ENCODE measurements around the gene PDK1. TPM values are rescaled to one million over a fixed set of nuclear protein-coding genes. Genes with fewer than 3 reads are reported as not detected.
"Not testable (repeated sequence)": the region's sequence is repeated elsewhere in the genome, so short reads cannot be mapped to it uniquely, and the experiment has no call there.

Gene PDK1
- polyA plus RNA-seq, 1 experiment = 40.0 TPM

DNA sequence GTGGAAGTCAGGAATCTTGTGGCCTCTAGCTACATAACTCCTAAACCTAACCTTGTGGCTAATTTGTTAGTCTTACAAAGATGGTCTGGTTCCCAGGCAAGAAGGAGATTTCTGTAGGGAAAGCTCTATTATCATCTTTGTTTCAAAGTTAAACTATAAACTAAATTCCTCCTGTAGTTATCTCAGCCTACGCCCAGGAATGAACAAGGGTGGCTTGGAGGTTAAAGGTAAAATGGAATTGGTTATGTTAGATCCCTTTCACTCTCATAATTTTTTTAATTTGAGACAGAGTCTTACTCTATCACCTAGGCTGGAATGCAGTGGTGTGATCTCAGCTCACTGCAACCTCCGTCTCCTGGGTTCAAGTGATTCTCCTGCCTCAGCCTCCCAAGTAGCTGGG is 24.6 kb upstream of the PDK1 start:
- no peaks in the 10 kb centered on the region for H3K27me3 ChIP-seq (ENCODE audit: control insufficient read depth, insufficient read depth, low read length)
- H3K36me3 ChIP-seq (ENCODE audit: control insufficient read depth, insufficient read depth, low read length) = no peaks in the 10 kb centered on the region
- TF ChIP-seq, protein P1, sequence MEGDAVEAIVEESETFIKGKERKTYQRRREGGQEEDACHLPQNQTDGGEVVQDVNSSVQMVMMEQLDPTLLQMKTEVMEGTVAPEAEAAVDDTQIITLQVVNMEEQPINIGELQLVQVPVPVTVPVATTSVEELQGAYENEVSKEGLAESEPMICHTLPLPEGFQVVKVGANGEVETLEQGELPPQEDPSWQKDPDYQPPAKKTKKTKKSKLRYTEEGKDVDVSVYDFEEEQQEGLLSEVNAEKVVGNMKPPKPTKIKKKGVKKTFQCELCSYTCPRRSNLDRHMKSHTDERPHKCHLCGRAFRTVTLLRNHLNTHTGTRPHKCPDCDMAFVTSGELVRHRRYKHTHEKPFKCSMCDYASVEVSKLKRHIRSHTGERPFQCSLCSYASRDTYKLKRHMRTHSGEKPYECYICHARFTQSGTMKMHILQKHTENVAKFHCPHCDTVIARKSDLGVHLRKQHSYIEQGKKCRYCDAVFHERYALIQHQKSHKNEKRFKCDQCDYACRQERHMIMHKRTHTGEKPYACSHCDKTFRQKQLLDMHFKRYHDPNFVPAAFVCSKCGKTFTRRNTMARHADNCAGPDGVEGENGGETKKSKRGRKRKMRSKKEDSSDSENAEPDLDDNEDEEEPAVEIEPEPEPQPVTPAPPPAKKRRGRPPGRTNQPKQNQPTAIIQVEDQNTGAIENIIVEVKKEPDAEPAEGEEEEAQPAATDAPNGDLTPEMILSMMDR (IDR thresholded peaks at IDR 0.05; ENCODE audit: insufficient read depth, low read depth, low read length) = no peak
- CTCF ChIA-PET = no interaction called here
- DNase-seq (ENCODE audit: low read depth) = no peak
- no peak overlapping the region for H3K4me3 ChIP-seq (ENCODE audit: low read depth, low read length)
- POLR2A ChIA-PET = no interaction called here

DNA sequence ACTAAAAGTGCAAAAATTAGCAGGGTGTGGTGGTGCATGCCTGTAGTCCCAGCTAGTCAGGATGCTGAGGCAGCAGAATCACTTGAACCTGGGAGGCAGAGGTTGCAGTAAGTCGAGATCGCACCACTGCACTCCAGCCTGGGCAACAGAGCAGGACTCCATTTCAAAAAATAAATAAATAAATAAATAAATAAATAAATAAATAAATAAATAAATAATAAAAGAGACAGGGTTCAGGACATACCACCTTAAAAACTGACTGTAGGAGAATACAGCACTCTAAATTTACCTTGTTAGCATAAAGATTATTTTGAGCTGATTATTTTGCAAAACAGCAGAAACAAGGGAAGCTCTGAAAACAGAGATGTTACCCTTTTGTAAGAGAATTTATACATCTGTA is 23.4 kb upstream of the PDK1 start:
- H3K36me3 ChIP-seq (ENCODE audit: control insufficient read depth, insufficient read depth, low read length); POLR2A ChIA-PET; DNase-seq (ENCODE audit: low read depth); CTCF ChIA-PET; H3K4me3 ChIP-seq (ENCODE audit: low read depth, low read length); H3K27me3 ChIP-seq (ENCODE audit: control insufficient read depth, insufficient read depth, low read length): not testable (repeated sequence)

DNA sequence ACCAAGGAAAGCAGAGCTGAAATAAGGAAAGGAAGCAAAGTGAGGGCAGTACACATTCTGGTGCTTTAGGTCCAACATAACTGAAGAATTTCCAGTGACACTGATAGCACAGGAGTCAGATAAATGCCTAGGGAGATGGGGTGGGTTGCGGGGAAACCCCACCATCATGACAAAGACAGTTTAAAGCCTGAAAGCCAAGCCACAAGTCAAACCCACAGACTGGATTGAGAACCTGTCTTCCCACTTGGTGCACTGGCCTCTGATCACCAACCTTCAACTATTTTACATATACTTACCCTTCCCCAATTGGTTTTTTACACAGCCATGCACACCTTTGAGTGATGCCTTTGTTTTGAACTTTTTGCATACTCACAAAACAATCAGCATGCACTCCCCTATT is 22.2 kb upstream of the PDK1 start:
- POLR2A ChIA-PET = no interaction called here
- no peaks in the 10 kb centered on the region for H3K36me3 ChIP-seq (ENCODE audit: control insufficient read depth, insufficient read depth, low read length)

DNA sequence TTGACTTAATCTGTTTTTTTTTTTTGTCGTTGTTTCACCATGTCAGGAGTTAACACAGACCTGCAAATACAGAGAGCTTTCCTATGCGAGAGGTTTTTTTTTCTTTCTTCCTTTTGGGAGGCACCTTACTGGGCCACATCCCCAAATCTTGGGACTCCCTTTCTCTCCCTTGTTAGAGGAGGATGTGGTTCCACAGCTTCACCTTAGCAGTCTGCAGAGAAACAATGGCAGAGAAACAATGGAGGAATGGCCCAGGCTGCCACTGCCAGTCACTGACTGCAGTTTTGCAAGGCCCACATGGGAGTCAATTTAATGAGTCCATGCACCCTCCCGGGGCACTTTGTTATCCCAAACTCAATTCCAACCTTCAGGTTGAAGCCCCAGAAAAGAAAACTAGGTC is 20.8 kb upstream of the PDK1 start:
- TF ChIP-seq, protein P1 (IDR thresholded peaks at IDR 0.05; ENCODE audit: insufficient read depth, low read depth, low read length) = no peak
- ChIA-PET CTCF (no interaction called here), POLR2A (no interaction called here)
- DNase-seq (ENCODE audit: low read depth) = no peak
- Histone ChIP-seq H3K4me3 (ENCODE audit: low read depth, low read length) (no peak overlapping the region), H3K27me3 (ENCODE audit: control insufficient read depth, insufficient read depth, low read length) (no peaks in the 10 kb centered on the region), H3K36me3 (ENCODE audit: control insufficient read depth, insufficient read depth, low read length) (no peaks in the 10 kb centered on the region)

More for the DNA sequence above, 22.2 kb upstream of the PDK1 start:
- CTCF ChIA-PET = no interaction called here
- TF ChIP-seq, protein P1 (IDR thresholded peaks at IDR 0.05; ENCODE audit: insufficient read depth, low read depth, low read length) = no peak
- no peak for DNase-seq (ENCODE audit: low read depth)
- Histone ChIP-seq H3K4me3 (ENCODE audit: low read depth, low read length) (no peak overlapping the region), H3K27me3 (ENCODE audit: control insufficient read depth, insufficient read depth, low read length) (no peaks in the 10 kb centered on the region)

DNA sequence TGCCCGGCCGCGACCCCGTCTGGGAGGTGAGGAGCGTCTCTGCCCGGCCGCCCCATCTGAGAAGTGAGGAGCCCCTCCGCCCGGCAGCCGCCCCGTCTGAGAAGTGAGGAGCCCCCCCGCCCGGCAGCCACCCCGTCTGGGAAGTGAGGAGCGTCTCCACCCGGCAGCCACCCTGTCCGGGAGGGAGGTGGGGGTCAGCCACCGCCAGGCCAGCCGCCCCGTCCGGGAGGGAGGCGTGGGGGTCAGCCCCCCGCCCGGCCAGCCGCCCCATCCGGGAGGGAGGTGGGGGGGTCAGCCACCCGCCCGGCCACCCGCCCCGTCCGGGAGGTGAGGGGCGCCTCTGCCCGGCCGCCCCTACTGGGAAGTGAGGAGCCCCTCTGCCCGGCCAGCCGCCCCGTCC is 18.0 kb upstream of the PDK1 start:
- CTCF ChIA-PET; H3K36me3 ChIP-seq (ENCODE audit: control insufficient read depth, insufficient read depth, low read length); H3K27me3 ChIP-seq (ENCODE audit: control insufficient read depth, insufficient read depth, low read length); DNase-seq (ENCODE audit: low read depth); POLR2A ChIA-PET; H3K4me3 ChIP-seq (ENCODE audit: low read depth, low read length): not testable (repeated sequence)

DNA sequence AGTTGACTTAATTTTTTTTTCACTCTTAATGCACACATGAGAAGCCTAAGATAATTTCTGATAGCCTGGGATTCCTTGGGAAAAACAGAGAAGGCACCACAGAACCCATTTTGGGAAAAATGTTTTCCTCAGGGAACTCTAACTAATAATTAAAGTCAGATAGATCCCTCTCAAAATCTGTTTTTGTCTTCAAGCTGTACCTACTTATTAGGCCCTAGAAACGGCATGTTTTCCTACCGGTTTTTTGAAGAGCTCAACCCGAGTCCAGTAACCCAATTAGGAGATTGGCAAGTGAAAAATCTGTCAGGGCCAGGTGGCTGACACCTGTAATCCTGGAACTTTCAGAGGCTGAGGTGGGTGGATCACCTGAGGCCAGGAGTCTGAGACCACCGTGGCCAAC is 16.1 kb upstream of the PDK1 start:
- Histone ChIP-seq H3K27me3 (ENCODE audit: control insufficient read depth, insufficient read depth, low read length) (no peaks in the 10 kb centered on the region), H3K4me3 (ENCODE audit: low read depth, low read length) (no peak overlapping the region), H3K36me3 (ENCODE audit: control insufficient read depth, insufficient read depth, low read length) (no peaks in the 10 kb centered on the region)
- ChIA-PET CTCF (no interaction called here), POLR2A (no interaction called here)
- TF ChIP-seq, protein P1 (IDR thresholded peaks at IDR 0.05; ENCODE audit: insufficient read depth, low read depth, low read length) = no peak
- no peak for DNase-seq (ENCODE audit: low read depth)
